ENCODE measurements around the gene AOC1.

The AOC1 gene

GRCh38 chr7:150876817-150877526, 24.7 kb downstream of the AOC1 start:
- WGBS (ENCODE audit: extremely low coverage, insufficient coverage, insufficient read length), result no CpG with 5 or more reads among the region's 19 CpGs
- H2BK120ac ChIP-seq (ENCODE audit: insufficient read depth, low read length, poor library complexity), result no peak overlapping the region
- no peaks in the 10 kb centered on the region for H3K27me3 ChIP-seq (ENCODE audit: insufficient read depth, low read length)
- peak overlapping the region; percentile 43 for H2AFZ ChIP-seq (ENCODE audit: insufficient read depth, low read length, poor library complexity)
- peaks cover 0 to 5% of the 10 kb centered on the region in 2 experiments for H3K4me1 ChIP-seq (ENCODE audit: control insufficient read depth in 1 of 2, insufficient read depth in 2 of 2, low read length in 2 of 2)
- H2BK5ac ChIP-seq (ENCODE audit: low read depth, low read length, poor library complexity), result no peak overlapping the region
- no peak overlapping the region for H4K91ac ChIP-seq (ENCODE audit: low read depth, low read length)
- H3K79me1 ChIP-seq (ENCODE audit: low read length), result no peaks in the 10 kb centered on the region
- H4K8ac ChIP-seq (ENCODE audit: low read depth, low read length), result peak overlapping the region; percentile 44
- H3K4me3 ChIP-seq (ENCODE audit: low read depth, low read length), result no peak overlapping the region
- no peak overlapping the region for H3K23ac ChIP-seq (ENCODE audit: low read length)
- peak; percentile 56 to 83 for DNase-seq
- H3K9ac ChIP-seq (ENCODE audit: low read length), result no peak overlapping the region
- H3K9me3 ChIP-seq (ENCODE audit: insufficient read depth, low read depth, low read length), result no peaks in the 10 kb centered on the region
- H3K4ac ChIP-seq (ENCODE audit: low read depth, low read length), result no peak overlapping the region
- no peak overlapping the region for H3K27ac ChIP-seq (ENCODE audit: low read depth, low read length)
- no peak overlapping the region for H2AK5ac ChIP-seq (ENCODE audit: low read length)
- no peaks in the 10 kb centered on the region for H3K36me3 ChIP-seq (ENCODE audit: control insufficient read depth in 1 of 2, insufficient read depth in 2 of 2, low read length in 2 of 2)
- no peak overlapping the region for H4K12ac ChIP-seq (ENCODE audit: low read depth, low read length)
- H3K79me2 ChIP-seq (ENCODE audit: control insufficient read depth, insufficient read depth, low read length, poor library complexity), result no peaks in the 10 kb centered on the region
- H3K18ac ChIP-seq (ENCODE audit: low read length), result no peak overlapping the region
- peak overlapping the region; percentile 52 for H3K4me2 ChIP-seq (ENCODE audit: low read length)
- H3K14ac ChIP-seq (ENCODE audit: low read length), result no peak overlapping the region
- H2BK12ac ChIP-seq (ENCODE audit: low read length), result no peak overlapping the region

GRCh38 chr7:150877536-150877935, 25.2 kb downstream of the AOC1 start:
- H3K4ac ChIP-seq (ENCODE audit: low read depth, low read length), result no peak overlapping the region
- no peaks in the 10 kb centered on the region for H3K9me3 ChIP-seq (ENCODE audit: insufficient read depth, low read depth, low read length)
- H2BK120ac ChIP-seq (ENCODE audit: insufficient read depth, low read length, poor library complexity), result no peak overlapping the region
- H3K27ac ChIP-seq (ENCODE audit: low read depth, low read length), result no peak overlapping the region
- H2AK5ac ChIP-seq (ENCODE audit: low read length), result no peak overlapping the region
- H3K23ac ChIP-seq (ENCODE audit: low read length), result no peak overlapping the region
- H4K8ac ChIP-seq (ENCODE audit: low read depth, low read length), result no peak overlapping the region
- H3K36me3 ChIP-seq (ENCODE audit: control insufficient read depth in 1 of 2, insufficient read depth in 2 of 2, low read length in 2 of 2), result no peaks in the 10 kb centered on the region
- no peak overlapping the region for H3K4me3 ChIP-seq (ENCODE audit: low read depth, low read length)
- no peak overlapping the region for H4K91ac ChIP-seq (ENCODE audit: low read depth, low read length)
- H2BK12ac ChIP-seq (ENCODE audit: low read length), result no peak overlapping the region
- H3K9ac ChIP-seq (ENCODE audit: low read length), result no peak overlapping the region
- no peaks in the 10 kb centered on the region for H3K27me3 ChIP-seq (ENCODE audit: insufficient read depth, low read length)
- no CpG with 5 or more reads among the region's 4 CpGs for WGBS (ENCODE audit: extremely low coverage, insufficient coverage, insufficient read length)
- H4K12ac ChIP-seq (ENCODE audit: low read depth, low read length), result no peak overlapping the region
- no peak overlapping the region for H3K18ac ChIP-seq (ENCODE audit: low read length)
- no peak overlapping the region for H2BK5ac ChIP-seq (ENCODE audit: low read depth, low read length, poor library complexity)
- DNase-seq, result no peak
- peaks cover 0 to 5% of the 10 kb centered on the region in 2 experiments for H3K4me1 ChIP-seq (ENCODE audit: control insufficient read depth in 1 of 2, insufficient read depth in 2 of 2, low read length in 2 of 2)
- H2AFZ ChIP-seq (ENCODE audit: insufficient read depth, low read length, poor library complexity), result no peak overlapping the region
- H3K4me2 ChIP-seq (ENCODE audit: low read length), result no peak overlapping the region
- H3K79me2 ChIP-seq (ENCODE audit: control insufficient read depth, insufficient read depth, low read length, poor library complexity), result no peaks in the 10 kb centered on the region
- no peak overlapping the region for H3K14ac ChIP-seq (ENCODE audit: low read length)
- no peaks in the 10 kb centered on the region for H3K79me1 ChIP-seq (ENCODE audit: low read length)

GRCh38 chr7:150879345-150879744, 27.0 kb downstream of the AOC1 start:
- no peak for DNase-seq
- no peak overlapping the region for H3K27ac ChIP-seq (ENCODE audit: low read depth, low read length)
- no peak overlapping the region for H3K4me3 ChIP-seq (ENCODE audit: low read depth, low read length)
- no peak overlapping the region for H3K18ac ChIP-seq (ENCODE audit: low read length)
- no peak overlapping the region for H2BK12ac ChIP-seq (ENCODE audit: low read length)
- H3K79me2 ChIP-seq (ENCODE audit: control insufficient read depth, insufficient read depth, low read length, poor library complexity), result no peaks in the 10 kb centered on the region
- H2BK5ac ChIP-seq (ENCODE audit: low read depth, low read length, poor library complexity), result no peak overlapping the region
- no peaks in the 10 kb centered on the region for H3K36me3 ChIP-seq (ENCODE audit: control insufficient read depth in 1 of 2, insufficient read depth in 2 of 2, low read length in 2 of 2)
- no peak overlapping the region for H3K9ac ChIP-seq (ENCODE audit: low read length)
- no peaks in the 10 kb centered on the region for H3K9me3 ChIP-seq (ENCODE audit: insufficient read depth, low read depth, low read length)
- H4K91ac ChIP-seq (ENCODE audit: low read depth, low read length), result no peak overlapping the region
- no peak overlapping the region for H2AK5ac ChIP-seq (ENCODE audit: low read length)
- H3K27me3 ChIP-seq (ENCODE audit: insufficient read depth, low read length), result no peaks in the 10 kb centered on the region
- peaks cover 0 to 5% of the 10 kb centered on the region in 2 experiments for H3K4me1 ChIP-seq (ENCODE audit: control insufficient read depth in 1 of 2, insufficient read depth in 2 of 2, low read length in 2 of 2)
- no peak overlapping the region for H3K4me2 ChIP-seq (ENCODE audit: low read length)
- H3K14ac ChIP-seq (ENCODE audit: low read length), result no peak overlapping the region
- no peak overlapping the region for H3K23ac ChIP-seq (ENCODE audit: low read length)
- H3K79me1 ChIP-seq (ENCODE audit: low read length), result no peaks in the 10 kb centered on the region
- H2BK120ac ChIP-seq (ENCODE audit: insufficient read depth, low read length, poor library complexity), result no peak overlapping the region
- no peak overlapping the region for H4K12ac ChIP-seq (ENCODE audit: low read depth, low read length)
- H3K4ac ChIP-seq (ENCODE audit: low read depth, low read length), result no peak overlapping the region
- H4K8ac ChIP-seq (ENCODE audit: low read depth, low read length), result no peak overlapping the region
- no peak overlapping the region for H2AFZ ChIP-seq (ENCODE audit: insufficient read depth, low read length, poor library complexity)

GRCh38 chr7:150881189-150881588, 28.9 kb downstream of the AOC1 start:
- H3K36me3 ChIP-seq (ENCODE audit: control insufficient read depth in 1 of 2, insufficient read depth in 2 of 2, low read length in 2 of 2), result no peaks in the 10 kb centered on the region
- H3K23ac ChIP-seq (ENCODE audit: low read length), result no peak overlapping the region
- no peak overlapping the region for H2BK120ac ChIP-seq (ENCODE audit: insufficient read depth, low read length, poor library complexity)
- WGBS (ENCODE audit: extremely low coverage, insufficient coverage, insufficient read length), result no CpG with 5 or more reads among the region's 1 CpG
- H3K9me3 ChIP-seq (ENCODE audit: insufficient read depth, low read depth, low read length), result no peaks in the 10 kb centered on the region
- no peak overlapping the region for H2AK5ac ChIP-seq (ENCODE audit: low read length)
- no peak overlapping the region for H3K18ac ChIP-seq (ENCODE audit: low read length)
- no peaks in the 10 kb centered on the region for H3K79me2 ChIP-seq (ENCODE audit: control insufficient read depth, insufficient read depth, low read length, poor library complexity)
- no peak overlapping the region for H3K4me3 ChIP-seq (ENCODE audit: low read depth, low read length)
- peaks cover 0 to 5% of the 10 kb centered on the region in 2 experiments for H3K4me1 ChIP-seq (ENCODE audit: control insufficient read depth in 1 of 2, insufficient read depth in 2 of 2, low read length in 2 of 2)
- no peak for DNase-seq
- no peak overlapping the region for H3K27ac ChIP-seq (ENCODE audit: low read depth, low read length)
- no peak overlapping the region for H3K9ac ChIP-seq (ENCODE audit: low read length)
- no peak overlapping the region for H4K91ac ChIP-seq (ENCODE audit: low read depth, low read length)
- H4K12ac ChIP-seq (ENCODE audit: low read depth, low read length), result no peak overlapping the region
- no peak overlapping the region for H3K14ac ChIP-seq (ENCODE audit: low read length)
- no peak overlapping the region for H2AFZ ChIP-seq (ENCODE audit: insufficient read depth, low read length, poor library complexity)
- H2BK5ac ChIP-seq (ENCODE audit: low read depth, low read length, poor library complexity), result no peak overlapping the region
- H3K4me2 ChIP-seq (ENCODE audit: low read length), result no peak overlapping the region
- H2BK12ac ChIP-seq (ENCODE audit: low read length), result no peak overlapping the region
- H3K4ac ChIP-seq (ENCODE audit: low read depth, low read length), result no peak overlapping the region
- no peaks in the 10 kb centered on the region for H3K27me3 ChIP-seq (ENCODE audit: insufficient read depth, low read length)
- H4K8ac ChIP-seq (ENCODE audit: low read depth, low read length), result no peak overlapping the region
- H3K79me1 ChIP-seq (ENCODE audit: low read length), result no peaks in the 10 kb centered on the region

Measured in trophoblast cell (in vitro differentiated cells and primary cell).